Measurements from ENCODE around the gene HOXC9.

HOXC9 gene

DNA sequence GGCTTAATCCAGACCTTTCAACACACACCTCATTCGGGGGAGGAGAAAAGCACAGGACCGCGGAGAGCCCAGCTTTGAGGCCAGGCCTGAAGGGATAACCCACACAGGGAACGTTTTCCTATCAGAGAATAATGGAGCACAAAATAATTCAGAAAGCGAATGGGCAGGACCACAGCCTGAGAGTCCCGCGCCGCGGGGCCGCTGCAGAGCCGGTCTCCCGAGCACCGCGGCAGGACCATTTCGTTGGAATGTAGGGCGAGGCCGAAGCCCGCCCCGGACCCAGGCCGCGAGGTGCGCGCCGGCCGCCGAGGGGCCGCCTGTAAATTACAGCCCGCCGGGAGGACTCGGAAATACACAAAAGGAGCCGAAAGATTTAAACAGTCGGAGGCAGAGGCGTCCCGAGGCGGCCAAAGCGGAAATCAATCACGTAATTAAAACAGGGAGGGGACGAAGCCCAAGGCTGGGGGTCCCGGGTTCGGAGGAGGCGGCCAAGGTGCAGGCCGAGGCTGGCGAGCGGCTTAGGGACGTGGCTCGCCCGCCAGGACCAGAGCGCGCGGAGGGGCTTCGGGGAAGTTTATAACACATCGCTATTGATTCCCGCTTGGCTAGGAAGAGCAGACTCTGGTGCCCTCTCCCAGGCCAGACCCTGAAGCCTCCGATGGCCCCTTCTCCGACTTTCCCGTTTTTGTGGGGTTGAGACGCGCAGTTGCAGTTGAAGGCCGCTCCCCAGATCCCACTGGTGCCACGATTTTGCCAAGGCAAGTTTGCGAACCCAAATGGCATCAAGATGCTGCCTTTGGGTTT is 47.4 kb downstream of the HOXC9 start:
- TF ChIP-seq, protein P1, sequence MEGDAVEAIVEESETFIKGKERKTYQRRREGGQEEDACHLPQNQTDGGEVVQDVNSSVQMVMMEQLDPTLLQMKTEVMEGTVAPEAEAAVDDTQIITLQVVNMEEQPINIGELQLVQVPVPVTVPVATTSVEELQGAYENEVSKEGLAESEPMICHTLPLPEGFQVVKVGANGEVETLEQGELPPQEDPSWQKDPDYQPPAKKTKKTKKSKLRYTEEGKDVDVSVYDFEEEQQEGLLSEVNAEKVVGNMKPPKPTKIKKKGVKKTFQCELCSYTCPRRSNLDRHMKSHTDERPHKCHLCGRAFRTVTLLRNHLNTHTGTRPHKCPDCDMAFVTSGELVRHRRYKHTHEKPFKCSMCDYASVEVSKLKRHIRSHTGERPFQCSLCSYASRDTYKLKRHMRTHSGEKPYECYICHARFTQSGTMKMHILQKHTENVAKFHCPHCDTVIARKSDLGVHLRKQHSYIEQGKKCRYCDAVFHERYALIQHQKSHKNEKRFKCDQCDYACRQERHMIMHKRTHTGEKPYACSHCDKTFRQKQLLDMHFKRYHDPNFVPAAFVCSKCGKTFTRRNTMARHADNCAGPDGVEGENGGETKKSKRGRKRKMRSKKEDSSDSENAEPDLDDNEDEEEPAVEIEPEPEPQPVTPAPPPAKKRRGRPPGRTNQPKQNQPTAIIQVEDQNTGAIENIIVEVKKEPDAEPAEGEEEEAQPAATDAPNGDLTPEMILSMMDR (IDR thresholded peaks at IDR 0.05): no peak
- no peak for TF ChIP-seq ZFX (IDR thresholded peaks at IDR 0.05; ENCODE audit: borderline replicate concordance)
- H3K27ac ChIP-seq: no peak overlapping the region

DNA sequence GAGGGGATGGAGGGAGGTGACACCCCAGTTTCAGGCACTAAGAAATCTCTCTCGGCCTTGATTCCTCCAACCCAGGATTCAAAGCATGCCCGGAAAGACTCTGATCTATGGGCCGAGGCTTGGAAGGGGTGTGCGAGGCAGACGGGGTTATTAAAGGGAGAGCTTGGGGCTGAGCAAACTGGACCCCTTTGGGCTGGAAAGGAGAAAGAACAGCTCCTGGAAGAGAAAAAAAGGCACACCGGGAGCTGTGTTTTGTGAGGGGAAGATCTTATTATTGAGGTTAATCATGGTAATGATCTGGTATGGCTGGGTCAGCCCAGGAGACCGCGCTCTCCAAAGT is 48.0 kb downstream of the HOXC9 start:
- TF ChIP-seq, protein P1 (IDR thresholded peaks at IDR 0.05): no peak
- TF ChIP-seq ZFX (IDR thresholded peaks at IDR 0.05; ENCODE audit: borderline replicate concordance): no peak
- H3K27ac ChIP-seq: no peak overlapping the region

DNA sequence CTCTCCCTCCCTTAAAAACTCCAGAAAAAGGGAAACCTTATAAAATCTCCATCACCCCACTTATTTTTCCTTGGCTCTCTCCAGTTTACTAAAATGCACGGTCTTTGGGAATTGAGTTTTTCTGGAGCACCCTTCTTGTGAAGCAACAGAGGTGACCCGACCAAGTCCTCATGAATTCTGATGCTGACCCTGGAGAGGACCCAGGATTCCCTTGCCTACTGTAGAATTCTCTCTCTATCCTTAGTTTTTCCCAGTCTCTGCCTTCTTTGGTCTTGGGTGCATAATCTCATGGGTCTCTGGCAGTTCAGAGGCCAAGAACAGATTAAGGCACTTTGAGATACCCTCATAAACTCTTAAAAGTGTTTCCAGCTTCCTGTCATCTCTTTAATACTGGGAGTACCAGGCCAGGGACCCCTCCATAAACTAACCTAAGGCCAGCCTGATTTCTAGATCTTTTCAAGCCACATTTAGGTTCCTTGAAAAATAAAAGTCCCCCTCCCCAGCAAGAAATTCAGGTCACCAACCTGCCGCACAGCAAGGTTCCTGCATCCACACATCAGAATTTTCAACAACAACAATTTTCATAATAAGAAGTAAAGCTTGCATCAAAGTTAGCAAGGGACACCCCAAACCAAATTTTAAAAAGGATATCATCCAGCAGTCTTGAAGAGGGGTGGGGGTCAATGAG is 48.6 kb downstream of the HOXC9 start:
- no peak overlapping the region for H3K27ac ChIP-seq
- TF ChIP-seq, protein P1 (IDR thresholded peaks at IDR 0.05): no peak
- no peak for TF ChIP-seq ZFX (IDR thresholded peaks at IDR 0.05; ENCODE audit: borderline replicate concordance)

DNA sequence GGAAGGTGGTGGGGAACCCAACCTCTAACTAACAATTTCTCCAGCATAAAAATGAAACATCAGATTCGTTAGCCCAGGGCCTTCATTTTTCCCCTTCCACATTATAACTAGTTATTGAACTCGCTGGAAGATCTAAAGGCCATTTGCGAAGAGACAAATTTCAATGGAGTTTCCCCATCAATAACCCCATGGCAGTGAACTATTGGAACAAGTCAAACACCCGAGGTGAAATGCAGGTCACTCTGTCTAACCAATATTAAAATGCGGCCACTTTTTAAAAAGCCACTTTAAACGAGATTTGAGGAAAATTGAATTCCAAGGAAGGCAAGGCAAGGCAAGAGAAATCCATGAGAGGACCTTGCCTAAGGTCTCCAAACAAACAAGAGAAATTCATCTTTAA is 49.1 kb downstream of the HOXC9 start:
- TF ChIP-seq, protein P1 (IDR thresholded peaks at IDR 0.05): no peak
- no peak for TF ChIP-seq ZFX (IDR thresholded peaks at IDR 0.05; ENCODE audit: borderline replicate concordance)
- H3K27ac ChIP-seq: no peak overlapping the region

DNA sequence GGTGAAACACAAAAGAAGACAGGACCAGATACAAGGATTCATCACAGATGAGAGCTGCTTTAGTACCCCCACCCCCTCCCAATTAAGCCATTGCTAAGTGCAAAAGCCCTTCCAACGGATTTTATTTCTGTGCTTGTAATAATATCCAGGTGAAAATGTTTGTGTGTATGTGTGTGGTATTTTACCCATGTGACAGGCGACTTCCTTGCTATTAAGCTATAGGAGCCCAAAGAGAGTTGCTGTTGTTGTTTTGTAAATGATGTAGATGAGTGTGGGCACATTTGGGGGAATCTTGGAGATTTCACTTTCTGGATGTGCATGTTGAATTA is 50.5 kb downstream of the HOXC9 start:
- no peak overlapping the region for H3K27ac ChIP-seq
- TF ChIP-seq ZFX (IDR thresholded peaks at IDR 0.05; ENCODE audit: borderline replicate concordance): no peak
- TF ChIP-seq, protein P1 (IDR thresholded peaks at IDR 0.05): no peak

DNA sequence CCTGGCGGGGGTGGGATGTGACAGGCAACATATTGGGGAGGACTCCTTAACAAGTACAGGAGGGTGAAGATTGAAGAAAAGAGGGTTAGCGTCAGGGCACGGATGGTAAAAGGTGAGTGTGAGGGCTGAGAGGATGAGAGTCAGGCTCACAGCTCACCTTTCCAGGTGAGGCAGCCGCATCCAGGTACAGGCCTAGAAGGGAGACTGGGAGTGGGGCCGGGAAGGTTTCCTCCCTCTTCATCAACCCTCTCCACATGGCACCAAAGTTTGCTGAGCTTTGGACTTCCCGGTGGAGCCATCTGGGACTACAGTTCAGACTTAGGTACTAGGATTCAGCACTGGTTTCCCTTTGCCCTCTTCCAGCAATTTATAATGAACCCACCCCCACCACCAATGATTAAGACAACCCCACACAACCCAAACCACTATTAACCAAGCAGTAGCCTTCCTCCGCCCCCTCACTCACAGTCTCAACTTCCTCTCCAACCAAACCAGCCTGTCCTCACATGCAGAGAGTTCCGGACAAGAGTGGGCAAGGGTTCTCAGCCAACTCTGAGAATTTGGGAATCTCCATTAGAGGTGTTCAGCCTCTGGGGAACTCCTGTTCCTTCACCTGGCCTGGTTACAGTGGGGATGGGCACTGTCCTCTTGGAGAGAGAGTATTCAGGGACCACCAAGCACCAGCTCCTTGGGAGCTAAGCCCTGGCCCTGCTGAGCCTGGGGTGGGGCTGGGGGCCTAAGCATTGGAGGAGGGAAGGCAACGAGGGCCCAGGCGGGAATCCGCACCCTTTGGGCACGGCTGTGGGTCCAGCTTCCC is 51.3 kb downstream of the HOXC9 start:
- H3K27ac ChIP-seq: no peak overlapping the region
- no peak for TF ChIP-seq ZFX (IDR thresholded peaks at IDR 0.05; ENCODE audit: borderline replicate concordance)
- TF ChIP-seq, protein P1 (IDR thresholded peaks at IDR 0.05): no peak

Measured in 22Rv1 (cell line).